NK-92 treated with Interleukin-12 subunit alpha and Interleukin-12 subunit beta, amount 100 ng/mL, for 24 hours (cell line): ENCODE measurements around the gene ZFYVE16.
"Not testable (repeated sequence)": the region's sequence is repeated elsewhere in the genome, so short reads cannot be mapped to it uniquely, and the experiment has no call there.

ENCODE experiments used
- DNase-seq: peaks from one replicate; lab custom pipeline; 2025; lab: John Stamatoyannopoulos, UW

Gene ZFYVE16

GRCh38 chr5:80487829-80488721 is 80.2 kb downstream of the ZFYVE16 start, which contains the start of gene FAM151B:
TSS of gene FAM151B (plus strand) at chr5:80488100. CDS start at chr5:80488124, 24 bp downstream.
- DNase-seq, result no peak

- no peak for DNase-seq
Measured at GRCh38 chr5:80491296-80491695, 83.4 kb downstream of the ZFYVE16 start.

GRCh38 chr5:80492741-80493140 is 84.9 kb downstream of the ZFYVE16 start:
- DNase-seq, result no peak

- not testable (repeated sequence) for DNase-seq
Measured at GRCh38 chr5:80493443-80493842, 85.6 kb downstream of the ZFYVE16 start.

GRCh38 chr5:80495891-80496290 is 88.0 kb downstream of the ZFYVE16 start:
- no peak for DNase-seq

- DNase-seq, result no peak
Measured at GRCh38 chr5:80502800-80503199, 94.9 kb downstream of the ZFYVE16 start.

- no peak for DNase-seq
Measured at GRCh38 chr5:80503641-80504040, 95.8 kb downstream of the ZFYVE16 start.

GRCh38 chr5:80504833-80505232 is 97.0 kb downstream of the ZFYVE16 start:
- DNase-seq, result no peak

GRCh38 chr5:80507663-80508062 is 99.8 kb downstream of the ZFYVE16 start:
- DNase-seq, result no peak

GRCh38 chr5:80508844-80509243 is 101.0 kb downstream of the ZFYVE16 start:
- DNase-seq, result no peak

- no peak for DNase-seq
Measured at GRCh38 chr5:80509362-80509761, 101.5 kb downstream of the ZFYVE16 start.

GRCh38 chr5:80516826-80517225 is 109.0 kb downstream of the ZFYVE16 start:
- peak; percentile 26 for DNase-seq
